OCI-LY7 (cell line): ENCODE results near the gene FGF2.

Source experiments
- EZH2phosphoT487 ChIP-seq: fragments of 200-600 bp; sonication (generic); IDR thresholded peaks from 2 replicates; pipeline ENCODE4 v1.6.1; 2018; ENCODE audit warnings: low read depth, borderline replicate concordance, mild to moderate bottlenecking, mixed run types, antibody characterized with exemption, low read length, moderate library complexity, mixed read lengths
- TF ChIP-seq, protein P1 (sequence below): fragments of 200-600 bp; sonication (generic); conservative IDR thresholded peaks from 2 replicates; pipeline ENCODE4 v1.5.1; 2014; ENCODE audit warnings: mild to moderate bottlenecking, antibody characterized with exemption, low read length, moderate library complexity, mixed read lengths

DNA sequence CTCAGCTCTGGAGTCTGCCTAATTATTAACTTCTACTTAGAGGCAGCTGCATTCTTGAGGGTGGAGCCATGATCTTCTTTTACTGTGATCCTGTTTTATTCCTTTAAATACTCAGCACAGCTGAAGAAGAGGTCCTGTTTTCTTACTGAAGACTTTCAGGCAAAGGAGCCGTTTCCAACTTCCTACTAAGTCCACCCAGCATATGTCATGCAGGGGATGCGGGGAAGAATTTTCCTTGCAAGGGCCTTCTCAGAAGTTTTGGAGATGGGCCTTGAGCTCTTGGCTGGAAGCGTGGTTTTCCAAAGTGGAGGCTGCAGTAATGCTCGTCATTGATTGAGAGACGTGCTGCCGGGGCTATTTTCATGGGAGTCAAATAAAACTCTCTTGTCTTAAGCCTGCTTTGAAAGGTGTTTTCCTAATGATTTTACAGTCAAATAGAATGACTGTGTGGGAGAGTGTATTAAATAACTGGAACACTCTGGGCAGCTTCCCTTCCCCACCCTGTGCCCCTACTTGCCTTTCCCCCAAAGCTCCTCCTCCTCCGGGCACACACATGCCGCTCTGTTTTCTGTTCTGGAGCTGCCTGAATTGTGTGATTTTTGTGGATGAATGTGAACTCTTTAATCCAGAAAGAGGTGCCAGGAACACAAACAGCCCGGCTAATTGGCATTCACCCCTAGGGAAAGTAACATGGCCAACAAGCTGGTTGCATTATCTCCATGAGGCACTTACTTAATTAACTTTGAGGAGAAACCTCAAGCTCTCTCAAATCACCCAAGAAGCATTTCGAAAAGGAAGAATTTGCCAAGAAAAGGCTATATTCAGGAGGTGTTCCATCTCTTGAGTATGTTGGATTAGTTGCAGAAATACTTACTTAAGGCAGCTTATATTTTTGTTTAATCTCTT is 28.1 kb downstream of the FGF2 start:
- TF ChIP-seq, protein P1, sequence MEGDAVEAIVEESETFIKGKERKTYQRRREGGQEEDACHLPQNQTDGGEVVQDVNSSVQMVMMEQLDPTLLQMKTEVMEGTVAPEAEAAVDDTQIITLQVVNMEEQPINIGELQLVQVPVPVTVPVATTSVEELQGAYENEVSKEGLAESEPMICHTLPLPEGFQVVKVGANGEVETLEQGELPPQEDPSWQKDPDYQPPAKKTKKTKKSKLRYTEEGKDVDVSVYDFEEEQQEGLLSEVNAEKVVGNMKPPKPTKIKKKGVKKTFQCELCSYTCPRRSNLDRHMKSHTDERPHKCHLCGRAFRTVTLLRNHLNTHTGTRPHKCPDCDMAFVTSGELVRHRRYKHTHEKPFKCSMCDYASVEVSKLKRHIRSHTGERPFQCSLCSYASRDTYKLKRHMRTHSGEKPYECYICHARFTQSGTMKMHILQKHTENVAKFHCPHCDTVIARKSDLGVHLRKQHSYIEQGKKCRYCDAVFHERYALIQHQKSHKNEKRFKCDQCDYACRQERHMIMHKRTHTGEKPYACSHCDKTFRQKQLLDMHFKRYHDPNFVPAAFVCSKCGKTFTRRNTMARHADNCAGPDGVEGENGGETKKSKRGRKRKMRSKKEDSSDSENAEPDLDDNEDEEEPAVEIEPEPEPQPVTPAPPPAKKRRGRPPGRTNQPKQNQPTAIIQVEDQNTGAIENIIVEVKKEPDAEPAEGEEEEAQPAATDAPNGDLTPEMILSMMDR, result no peak
- TF ChIP-seq EZH2phosphoT487, result no peak
